Measurements from ENCODE around the gene SLC22A4.

SLC22A4 gene

DNA sequence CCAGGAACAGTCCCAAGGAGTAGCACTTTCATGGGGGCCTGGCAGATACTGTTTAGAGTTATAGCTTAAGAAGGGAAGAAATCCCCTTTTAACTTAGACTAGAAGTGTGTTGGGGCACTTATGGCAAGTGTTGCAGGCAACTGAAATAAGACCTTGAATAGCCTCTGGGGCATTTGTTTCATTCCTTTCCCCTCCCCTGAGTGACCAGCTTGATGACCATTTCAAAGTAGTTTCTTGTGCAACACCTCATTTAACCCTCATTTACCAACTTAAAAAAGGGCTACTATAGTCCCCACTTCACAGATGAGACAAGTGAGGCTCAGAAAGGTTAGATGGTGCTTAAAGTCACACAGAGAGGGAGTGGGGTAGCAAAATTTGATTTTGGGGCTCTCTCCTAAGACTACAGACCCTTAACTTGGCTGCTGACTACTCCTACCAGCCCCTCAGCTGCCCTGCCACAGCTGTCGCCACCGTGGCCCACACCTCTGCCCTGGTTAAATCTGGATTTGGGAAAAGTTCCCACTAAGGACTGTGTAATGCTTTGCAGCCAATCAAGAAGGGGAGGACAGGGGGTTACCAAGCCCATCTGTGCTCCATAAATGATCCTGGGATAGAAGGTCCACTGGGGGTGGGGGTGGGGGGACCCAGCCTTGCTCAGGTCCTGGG is 31.2 kb upstream of the SLC22A4 start:
- DNase-seq = no peak

DNA sequence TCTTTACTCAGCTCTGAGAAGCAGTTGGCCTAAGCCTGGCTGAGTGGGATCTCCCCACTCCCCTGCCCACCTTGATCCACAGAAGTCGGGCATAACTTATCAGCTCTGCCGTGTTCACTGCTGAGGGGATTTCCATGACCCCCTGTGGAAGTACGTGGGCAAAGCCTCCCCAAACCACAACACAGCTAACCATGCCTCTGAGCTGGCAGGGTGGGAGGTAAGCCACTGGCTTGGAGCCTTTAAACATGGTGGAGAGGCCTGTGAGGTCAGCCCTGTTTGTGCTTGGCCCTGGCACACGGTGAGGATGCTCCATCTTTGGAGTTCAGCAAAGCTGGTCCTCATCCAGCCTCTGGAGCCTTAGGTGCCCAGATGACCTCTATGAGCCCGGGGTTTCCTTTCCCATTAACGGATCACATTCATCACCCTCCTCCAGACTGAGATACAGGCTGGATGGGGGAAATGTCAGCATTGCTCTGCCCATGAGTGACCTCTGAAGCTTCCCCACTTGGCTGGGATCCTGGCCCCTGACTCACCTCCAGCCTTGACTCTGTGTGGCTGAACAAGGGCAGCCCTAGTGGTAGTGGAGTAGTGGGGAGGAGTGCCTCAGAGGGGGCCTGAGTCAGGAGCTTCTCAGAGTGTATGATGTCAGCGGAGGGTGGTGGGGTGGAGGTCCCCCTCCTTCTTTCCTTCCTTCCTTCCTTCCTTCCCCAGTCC is 30.5 kb upstream of the SLC22A4 start:
- DNase-seq = peak; percentile 27

DNA sequence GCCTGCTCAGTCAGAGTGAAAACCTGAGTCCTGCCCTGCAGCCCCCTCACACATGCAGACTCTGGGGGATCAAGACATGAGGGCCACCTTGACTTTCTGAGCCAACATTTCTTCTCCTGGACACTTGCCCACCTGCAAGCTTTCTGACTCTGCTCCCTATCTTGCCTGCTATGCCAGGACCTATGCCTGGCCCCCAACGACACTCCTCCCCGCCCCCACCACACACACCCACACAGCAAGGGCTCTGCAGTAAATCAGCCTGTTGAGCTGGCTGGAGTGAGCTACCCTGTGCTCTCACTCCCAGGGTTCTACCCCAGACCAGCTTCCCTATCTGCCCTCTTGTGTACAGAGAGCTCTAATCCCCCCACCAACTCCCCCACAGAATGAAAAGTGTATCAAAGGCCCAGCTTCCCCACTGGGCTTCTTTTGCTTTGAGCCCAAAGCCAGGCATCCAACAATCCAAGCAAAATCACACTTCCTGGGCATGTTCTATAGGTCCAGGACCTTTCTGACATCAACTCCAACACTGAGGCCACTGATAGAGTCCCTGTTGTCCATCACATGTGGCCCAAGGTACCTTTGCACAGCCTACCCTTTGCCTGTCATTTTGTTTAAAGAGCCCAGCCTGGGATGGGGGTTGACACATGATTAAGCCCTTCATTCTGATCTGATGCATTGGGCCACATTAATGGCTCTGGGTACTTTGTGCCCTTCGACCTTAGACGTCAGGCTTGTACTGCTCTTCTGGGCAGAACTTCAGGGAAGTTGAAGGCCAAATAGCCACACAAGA is 29.5 kb upstream of the SLC22A4 start:
- DNase-seq = no peak

DNA sequence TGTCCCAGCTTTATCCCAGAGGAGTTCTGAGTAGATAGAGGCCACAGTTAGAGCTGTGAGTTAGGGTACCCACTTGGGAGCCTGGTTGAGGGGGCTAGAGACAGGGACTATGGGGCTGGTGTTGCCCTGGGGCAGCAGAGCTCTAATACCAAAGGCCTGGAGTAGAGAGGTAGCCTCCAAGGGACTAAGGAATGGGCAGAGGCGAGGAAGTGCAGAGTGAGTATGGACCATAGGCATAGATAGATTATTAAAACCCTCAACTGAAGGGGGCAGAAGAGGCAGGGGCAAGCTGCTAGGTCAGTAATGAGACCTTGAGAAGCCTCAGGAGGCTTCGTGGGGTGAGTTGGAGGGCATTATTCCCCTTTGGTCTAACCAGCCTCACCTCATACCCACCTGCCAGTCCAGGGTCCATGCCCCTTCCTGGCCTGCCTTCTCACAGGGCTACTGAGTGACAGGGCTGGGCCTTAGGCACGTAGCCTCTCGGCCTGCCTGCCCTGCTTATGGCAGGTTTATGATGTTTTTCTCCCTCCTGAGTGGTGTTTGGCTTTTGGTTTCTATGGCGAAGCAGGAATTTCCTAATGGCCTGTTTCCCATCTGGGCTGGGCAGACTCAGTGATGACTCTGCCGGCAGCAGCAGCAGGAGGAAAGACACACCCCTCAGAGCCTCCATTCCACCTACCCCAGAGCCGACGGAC is 28.7 kb upstream of the SLC22A4 start:
- no peak for DNase-seq

DNA sequence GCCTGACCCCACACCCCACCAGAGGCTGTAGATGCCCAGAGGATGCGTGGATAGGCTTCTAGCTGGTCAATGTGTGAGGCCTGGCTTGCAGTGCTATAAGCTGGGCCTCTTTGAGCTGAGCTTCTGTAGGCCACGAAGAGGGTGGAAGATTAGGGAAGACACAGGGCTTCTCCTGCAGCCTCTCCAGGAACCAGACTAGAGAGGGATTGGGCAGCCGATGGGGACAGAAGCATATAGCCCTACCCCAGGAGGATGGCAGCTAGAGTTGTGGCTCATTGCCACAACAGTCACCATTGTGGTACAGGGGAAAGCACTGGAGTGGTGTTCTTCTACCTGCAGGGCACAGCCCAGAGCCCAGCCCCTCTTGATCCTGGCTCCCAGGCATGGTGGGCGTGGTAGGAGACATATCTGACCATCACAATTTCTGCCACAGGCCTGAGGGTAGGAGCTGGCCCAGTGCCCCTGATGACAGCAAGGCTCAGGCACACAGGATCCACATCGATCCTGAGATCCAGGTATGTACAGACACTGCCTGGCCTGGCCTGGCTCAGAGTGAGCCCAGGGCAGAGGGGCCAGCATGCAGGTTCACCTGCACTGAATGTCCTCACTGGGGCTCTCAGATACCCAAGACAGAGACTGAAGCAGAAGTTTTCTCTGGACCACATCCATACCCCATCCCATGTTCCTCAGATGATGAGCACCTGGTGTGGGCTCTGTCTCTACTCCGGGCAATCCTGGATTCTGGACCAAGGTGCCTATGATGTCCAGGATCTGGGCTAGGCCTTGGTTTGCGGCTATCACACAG is 28.0 kb upstream of the SLC22A4 start:
- no peak for DNase-seq

DNA sequence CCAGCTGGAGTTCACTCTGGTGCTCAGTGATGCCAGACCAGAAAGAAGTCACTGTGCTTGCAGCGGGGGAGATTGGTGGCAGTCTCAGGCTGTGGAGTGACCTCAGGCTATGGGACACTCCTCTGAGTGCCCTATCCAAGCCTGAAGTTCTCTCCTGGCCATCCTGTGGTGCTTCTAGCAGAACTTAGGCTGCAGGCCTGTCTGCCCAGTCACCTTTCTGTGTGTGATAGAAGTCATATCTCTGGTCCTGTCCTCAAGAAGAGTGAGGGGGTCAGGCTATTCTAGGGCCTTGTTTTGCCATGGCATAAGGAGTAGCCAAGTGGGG is 27.4 kb upstream of the SLC22A4 start:
- DNase-seq = no peak

DNA sequence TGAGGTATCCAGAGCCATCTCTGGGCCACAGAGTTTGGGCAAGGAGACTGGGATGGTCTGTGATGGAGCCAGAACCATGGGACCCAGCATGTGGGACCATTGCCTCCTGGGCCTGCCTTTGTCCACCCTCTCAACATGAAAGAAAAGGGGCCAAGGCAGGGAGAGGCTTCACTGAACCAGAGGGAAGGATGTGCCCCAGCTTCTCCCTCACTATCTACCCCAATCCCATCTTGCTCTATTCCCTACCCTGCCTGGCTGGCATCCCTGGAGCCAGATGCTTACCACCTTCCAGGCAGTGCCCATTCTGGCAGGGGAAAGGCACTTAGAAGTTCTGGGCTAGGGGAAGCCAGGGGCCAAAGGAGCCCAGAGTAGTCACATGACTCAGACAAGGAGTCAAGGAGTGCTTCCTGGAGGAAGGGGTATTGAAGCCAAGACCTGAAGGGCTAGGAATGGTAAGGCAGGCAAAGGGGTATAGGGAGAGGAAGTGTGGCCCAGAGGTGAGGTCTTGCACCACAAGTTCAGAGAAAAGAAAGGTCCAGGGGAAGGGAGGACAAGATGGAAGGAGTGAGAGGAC is 26.9 kb upstream of the SLC22A4 start:
- no peak for DNase-seq

DNA sequence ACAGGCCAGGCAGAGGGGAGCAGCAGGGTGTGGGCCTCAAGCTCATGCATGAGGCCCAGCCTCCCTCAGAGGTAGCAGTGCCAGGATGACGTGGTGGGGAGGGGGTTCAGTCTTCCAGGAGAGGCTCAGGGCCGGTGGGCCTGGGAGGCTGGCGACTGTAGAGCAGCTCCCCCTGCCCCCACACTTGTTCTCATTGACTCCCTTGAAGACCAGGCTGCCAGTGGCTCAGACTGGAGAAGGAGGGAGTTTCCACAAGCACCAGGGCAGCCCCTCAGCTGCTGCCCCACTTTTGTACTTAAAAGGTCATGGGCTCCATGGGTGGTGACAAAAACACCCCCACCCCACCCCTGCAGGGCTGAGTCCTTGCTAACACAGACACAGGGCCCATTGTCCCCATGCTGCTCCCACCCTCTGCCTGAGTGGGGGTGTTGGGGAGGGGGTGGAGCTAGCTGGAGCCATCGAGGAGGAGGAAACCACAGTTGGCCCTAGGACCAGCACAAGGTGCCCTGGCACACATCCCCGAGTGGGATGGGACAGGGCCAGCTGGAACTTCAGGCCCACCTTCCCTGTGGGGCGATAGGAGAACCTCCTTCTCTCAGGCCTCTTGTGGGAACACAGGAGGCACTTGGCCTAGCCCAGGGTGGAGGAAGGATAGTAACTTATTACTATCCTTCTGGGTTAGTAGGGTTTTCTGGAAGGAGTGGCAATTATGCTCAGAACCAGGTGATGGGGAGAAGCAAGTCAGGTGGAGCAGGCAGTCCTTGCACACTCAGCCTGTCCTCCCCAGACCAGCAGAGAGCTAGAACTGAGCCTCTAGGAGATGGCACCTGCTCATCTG is 26.0 kb upstream of the SLC22A4 start:
- DNase-seq = no peak

DNA sequence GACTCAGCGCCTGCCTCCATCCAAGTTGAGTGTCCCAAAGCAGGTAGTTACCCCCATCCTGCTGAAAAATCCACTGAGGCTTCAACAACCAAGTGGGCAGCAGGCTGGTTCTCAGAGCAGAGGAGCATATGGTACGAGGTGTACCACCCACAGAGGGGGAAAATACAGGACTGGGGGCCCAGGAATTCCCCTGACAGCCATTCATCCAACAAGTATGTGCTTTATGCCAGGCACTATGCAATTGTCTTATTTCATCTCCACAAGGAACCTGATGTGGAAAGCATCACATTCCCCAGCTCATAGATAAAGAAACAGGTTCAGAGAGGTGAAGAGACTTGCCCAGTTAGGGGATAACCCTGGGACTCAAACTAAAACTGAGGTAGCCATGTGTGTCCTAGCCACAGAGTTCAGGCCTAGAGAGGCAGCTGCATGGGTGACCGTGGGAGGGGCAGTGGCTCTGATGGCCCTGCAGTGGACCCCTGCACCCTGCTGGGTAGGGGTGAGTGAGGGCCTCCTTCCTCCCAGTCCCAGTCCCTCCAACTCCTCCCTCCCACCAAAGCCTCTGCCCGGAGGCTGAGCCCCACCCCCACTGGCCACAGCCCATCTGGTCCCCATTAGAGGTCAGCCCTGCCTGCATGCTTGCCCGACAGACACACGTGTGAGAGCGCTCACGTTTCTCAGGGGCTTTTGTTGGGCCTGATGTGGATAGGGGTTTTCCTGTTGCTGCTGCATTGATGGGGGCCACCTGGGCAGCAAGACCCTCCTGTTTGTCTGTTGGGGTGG is 25.2 kb upstream of the SLC22A4 start:
- no peak for DNase-seq

DNA sequence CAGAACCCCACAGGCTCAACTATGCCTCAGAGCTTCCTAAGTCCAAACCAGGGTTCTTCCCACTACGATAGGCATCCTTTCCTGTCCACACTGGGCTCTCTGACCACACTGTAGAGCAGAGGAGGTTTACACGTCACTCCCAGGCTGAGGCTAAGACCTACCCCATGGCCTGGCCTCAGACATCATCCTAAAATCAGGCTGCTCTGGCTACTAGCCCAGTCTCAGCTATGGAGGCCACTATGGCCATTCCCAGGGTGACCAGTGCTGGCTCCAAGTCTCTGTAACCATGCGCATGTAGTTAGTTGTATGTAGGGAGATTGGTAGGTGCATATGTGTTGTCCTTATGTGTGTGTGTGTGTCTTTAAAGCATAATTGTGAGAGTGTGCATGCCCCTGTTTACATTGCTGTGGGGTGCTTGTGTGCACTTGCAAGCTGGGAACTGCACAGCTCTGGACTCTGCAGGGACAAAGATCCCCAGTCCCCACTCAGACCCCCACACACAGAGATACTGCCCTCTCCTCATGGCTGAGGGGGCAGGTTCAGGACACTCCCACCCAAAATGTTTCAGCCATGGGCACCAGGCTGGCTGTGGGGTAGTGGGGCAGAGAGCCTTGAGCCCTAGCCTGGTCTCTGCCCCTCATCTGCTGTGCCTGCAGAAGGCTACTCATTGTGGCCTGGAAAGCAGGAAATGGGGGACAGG is 24.4 kb upstream of the SLC22A4 start:
- DNase-seq = no peak

DNA sequence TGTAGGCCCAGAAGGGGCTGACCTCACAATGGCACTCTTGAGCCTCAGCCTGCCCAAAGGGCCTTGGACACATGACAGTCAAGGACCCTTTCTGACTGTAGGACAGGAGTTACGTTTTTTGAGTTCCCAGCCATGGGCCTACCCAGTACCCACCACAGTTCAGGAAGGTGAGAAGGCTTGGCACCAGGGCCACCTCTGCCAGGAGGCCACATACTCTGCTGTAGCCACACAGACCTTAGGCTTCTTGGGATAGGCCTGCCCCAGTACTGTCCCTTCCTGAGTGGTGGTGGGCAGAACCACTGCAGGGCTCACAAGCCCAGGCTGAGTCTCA is 23.9 kb upstream of the SLC22A4 start:
- DNase-seq = no peak

DNA sequence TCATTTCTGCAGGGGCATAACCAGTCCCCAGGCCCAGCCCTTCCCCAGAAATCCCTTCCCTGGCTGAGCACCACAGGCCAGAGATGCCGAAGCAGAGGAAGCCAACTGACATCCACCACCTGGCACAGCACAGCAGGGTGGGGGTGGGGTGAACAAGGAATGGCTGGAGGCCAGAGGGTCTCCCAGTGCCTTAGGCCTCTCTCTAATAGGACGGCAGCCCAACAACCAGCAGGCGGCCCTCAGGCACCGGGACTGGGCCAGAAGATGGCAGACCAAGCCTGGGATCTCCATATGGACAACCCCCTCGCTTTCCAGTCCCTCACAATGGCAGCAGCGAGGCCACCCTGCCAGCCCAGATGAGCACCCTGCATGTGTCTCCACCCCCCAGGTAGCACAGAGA is 23.5 kb upstream of the SLC22A4 start:
- DNase-seq = no peak

DNA sequence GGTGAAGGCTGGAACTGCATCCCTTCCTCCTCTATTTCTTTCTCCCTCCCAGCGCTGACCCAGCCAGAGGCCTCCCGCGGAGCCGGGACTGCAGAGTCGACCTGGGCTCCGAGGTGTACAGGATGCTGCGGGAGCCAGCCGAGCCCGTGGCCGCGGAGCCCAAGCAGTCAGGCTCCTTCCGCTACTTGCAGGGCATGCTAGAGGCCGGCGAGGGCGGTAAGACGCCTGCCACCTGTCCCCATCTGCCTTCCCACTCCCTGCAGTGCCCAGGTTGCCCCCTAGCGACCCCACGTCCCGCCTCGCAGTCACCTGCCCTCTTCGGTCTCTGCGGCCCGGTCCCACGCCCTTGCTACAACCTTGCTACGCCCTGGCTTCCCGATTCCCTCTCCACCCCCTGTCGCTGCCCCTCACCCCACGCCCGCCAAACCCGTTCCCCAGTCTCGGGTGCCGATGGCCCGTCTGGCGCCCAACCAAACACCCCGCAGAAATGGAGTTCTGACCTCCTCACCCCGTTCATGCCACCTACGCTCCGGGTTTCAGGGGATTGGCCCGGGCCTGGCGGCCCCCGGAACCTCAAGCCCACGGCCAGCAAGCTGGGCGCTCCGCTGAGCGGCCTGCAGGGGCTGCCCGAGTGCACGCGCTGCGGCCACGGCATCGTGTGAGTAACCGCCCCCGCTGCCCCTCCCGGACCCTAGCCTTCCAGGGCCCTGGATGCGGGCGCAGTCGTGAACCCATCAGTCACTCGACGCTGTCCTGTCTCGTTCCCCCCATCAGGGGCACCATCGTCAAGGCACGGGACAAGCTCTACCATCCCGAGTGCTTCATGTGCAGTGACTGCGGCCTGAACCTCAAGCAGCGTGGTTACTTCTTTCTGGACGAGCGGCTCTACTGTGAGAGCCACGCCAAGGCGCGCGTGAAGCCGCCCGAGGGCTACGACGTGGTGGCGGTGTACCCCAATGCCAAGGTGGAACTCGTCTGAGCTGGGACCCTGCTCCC is 22.6 kb upstream of the SLC22A4 start:
- no peak for DNase-seq

DNA sequence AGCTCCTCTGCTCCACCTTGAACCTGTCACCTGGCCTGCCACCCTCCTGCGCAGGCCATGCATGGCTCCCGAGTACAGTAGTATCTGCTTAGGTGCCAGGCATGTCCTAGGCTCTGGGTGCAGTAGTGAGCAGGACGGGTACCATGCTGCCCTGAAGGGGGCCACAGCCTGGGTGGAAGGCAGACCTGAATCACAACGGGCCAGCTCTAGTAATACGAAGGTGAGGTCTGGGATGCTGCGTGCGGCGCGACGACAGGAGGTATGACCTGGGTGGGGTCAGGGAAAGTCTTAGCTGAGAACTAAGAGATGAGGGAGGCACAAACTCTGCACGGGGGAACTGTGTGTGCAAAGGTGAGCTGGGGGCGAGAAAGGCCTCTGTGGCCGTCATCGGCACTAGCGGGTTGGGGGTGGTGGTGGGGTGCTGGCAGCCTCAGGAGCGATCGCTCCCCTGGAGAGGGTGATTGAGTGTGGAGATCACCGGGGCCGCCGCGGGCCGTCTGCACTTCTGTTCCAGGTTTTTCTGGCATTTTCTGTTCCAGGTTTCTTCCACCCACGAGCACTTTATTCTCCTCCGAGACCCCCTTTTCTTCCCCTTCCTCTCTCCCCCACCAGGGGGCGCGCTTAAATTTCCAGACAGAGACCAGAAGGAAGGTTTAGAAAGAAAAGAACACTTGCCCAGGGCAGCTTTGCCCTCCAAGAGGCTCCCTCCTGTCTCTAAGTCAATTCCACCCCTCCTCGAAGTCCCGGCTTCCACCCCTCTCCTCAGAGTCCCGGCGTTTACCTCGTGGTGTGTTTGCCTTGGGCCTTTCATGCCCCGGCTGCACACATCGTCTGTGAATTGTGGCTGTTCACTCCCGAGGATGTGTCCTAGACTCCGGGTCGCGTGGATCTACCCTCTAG is 21.6 kb upstream of the SLC22A4 start:
- DNase-seq = peak; percentile 71

DNA sequence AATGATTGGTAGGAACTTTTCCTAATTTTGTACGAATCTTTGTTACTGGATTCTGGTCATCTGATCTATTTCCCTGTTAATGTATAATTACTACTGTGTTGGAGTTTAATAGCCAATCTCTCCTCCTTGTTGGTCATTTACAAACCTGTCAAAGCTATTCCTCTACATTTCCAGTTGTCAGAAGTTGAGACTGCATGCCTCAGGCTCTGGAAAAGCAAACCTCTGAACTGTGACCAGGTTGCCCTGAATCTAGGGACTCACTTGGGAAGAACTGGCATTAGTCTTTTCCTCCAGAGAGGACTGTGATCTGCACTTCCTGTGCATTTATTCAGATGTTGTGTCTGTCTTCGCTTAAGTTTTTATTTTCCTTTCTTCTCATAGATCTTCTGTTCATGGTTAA is 20.6 kb upstream of the SLC22A4 start:
- no peak for DNase-seq

DNA sequence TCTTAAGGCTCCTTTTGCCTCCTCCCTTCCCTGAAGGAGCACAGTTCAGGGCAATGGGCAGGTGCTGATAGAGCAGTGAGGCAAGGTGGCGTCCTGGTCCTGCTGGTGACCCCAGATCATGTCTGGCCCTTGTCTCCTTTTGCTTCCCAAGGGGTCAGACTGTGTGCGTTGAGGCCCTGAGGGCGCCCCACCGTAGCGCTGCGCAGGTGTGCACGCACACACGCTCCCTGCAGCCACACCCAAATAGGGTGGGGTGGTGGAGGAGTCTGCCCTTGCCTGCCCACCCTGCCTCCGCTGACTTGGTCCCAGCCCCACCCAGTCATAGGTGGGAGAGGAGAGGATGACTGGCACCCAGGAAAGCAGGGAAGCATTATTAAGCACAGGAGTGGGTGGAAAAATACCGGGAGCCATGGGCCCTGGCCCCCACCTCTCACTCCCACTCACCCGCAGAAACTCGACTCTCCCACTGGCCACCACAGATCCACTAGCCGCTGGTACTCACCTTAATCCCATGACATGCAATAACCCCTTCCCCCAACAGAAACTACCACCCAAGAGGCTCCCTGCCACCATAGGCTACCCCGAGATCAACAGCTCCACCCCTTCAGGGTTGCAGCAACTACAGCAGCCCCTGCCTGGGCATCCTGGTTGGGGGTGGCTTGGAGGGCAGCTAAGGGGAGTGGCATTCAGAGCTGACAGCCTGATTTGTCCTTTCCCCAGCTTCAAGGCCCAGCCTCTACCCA is 20.0 kb upstream of the SLC22A4 start:
- no peak for DNase-seq
